ENCODE data around the gene C10orf90.

The C10orf90 gene

DNA sequence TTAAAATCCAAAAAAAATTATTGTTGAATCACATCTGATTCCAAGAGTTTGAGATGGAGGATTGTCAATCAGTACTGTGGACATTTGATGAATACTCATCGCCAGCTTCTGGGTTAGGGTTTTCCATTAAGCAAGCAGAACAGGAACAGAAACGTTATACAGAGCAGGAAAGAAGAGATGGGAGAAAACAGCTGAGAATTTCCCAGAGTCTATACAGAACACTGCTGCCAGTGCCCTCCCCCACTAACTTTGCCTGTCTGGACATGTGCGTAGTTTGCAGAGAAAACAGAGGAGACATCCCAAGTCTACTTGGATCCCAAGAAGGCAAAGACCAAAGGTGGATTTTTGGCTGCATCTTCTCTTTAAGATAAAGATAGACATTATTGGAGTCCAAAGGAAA is 19.0 kb downstream of the C10orf90 start:
- no peak for TF ChIP-seq IKZF3 (tag by site-specific recombination; IDR thresholded peaks at IDR 0.05)
- TF ChIP-seq ZNF768 (tag by site-specific recombination; IDR thresholded peaks at IDR 0.05) = no peak
- TF ChIP-seq ZSCAN16 (tag by site-specific recombination; IDR thresholded peaks at IDR 0.05) = no peak
- no peak for TF ChIP-seq SP2 (tag by site-specific recombination; IDR thresholded peaks at IDR 0.05)
- no peak for TF ChIP-seq ZIC2 (tag by site-specific recombination; IDR thresholded peaks at IDR 0.05)
- TF ChIP-seq ZFP69B (tag by site-specific recombination; IDR thresholded peaks at IDR 0.05) = no peak
- TF ChIP-seq, protein P1, sequence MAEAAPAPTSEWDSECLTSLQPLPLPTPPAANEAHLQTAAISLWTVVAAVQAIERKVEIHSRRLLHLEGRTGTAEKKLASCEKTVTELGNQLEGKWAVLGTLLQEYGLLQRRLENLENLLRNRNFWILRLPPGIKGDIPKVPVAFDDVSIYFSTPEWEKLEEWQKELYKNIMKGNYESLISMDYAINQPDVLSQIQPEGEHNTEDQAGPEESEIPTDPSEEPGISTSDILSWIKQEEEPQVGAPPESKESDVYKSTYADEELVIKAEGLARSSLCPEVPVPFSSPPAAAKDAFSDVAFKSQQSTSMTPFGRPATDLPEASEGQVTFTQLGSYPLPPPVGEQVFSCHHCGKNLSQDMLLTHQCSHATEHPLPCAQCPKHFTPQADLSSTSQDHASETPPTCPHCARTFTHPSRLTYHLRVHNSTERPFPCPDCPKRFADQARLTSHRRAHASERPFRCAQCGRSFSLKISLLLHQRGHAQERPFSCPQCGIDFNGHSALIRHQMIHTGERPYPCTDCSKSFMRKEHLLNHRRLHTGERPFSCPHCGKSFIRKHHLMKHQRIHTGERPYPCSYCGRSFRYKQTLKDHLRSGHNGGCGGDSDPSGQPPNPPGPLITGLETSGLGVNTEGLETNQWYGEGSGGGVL (tag by site-specific recombination; IDR thresholded peaks at IDR 0.05) = no peak
- no peak for TF ChIP-seq ZNF404 (tag by site-specific recombination; IDR thresholded peaks at IDR 0.05)
- TF ChIP-seq ZNF558 (tag by site-specific recombination; IDR thresholded peaks at IDR 0.05) = no peak
- no peak for TF ChIP-seq ZNF660 (tag by site-specific recombination; IDR thresholded peaks at IDR 0.05)
- no peak for TF ChIP-seq TRIM28 (IDR thresholded peaks at IDR 0.05; ENCODE audit: borderline replicate concordance, low read length)
- no peak for TF ChIP-seq ZNF114 (tag by site-specific recombination; IDR thresholded peaks at IDR 0.05)
- Histone ChIP-seq H3K4me1 (ENCODE audit: control insufficient read depth, insufficient read depth, low read length) (no peaks in the 10 kb centered on the region), H3K36me3 (ENCODE audit: control insufficient read depth in 2 of 2, insufficient read depth in 1 of 2, low read length in 2 of 2) (no peaks in the 10 kb centered on the region), H3K9me3 (ENCODE audit: control insufficient read depth, insufficient read depth, low read depth, low read length) (no peaks in the 10 kb centered on the region), H3K27ac (ENCODE audit: extremely low read depth, low read depth, low read length) (no peak overlapping the region), H3K4me3 (ENCODE audit: low read depth, low read length) (no peak overlapping the region)
- ChIA-PET CTCF (no interaction called here), POLR2A (no interaction called here)

DNA sequence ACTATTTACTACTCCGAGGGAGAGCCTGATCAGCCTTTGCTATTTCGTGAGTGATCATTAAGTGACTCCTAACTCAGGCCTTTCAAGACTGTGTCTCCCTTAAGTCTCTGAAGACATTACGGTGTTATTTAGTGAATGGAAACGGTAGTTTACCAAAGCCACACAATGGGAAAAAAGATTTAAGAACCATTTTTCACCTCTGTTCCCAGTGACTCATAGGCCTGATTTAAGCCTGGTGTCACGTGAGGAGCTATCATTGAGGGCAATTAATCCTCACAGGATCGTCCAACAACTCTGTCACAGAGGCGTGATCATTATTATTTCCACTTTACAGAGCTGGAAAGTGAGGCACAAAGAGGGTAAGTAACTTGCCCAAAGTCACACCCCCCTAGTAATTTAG is 20.3 kb downstream of the C10orf90 start:
- Histone ChIP-seq H3K4me3 (ENCODE audit: low read depth, low read length) (no peak overlapping the region), H3K27ac (ENCODE audit: extremely low read depth, low read depth, low read length) (no peak overlapping the region), H3K9me3 (ENCODE audit: control insufficient read depth, insufficient read depth, low read depth, low read length) (no peaks in the 10 kb centered on the region), H3K36me3 (ENCODE audit: control insufficient read depth in 2 of 2, insufficient read depth in 1 of 2, low read length in 2 of 2) (no peaks in the 10 kb centered on the region), H3K4me1 (ENCODE audit: control insufficient read depth, insufficient read depth, low read length) (no peaks in the 10 kb centered on the region)
- CTCF ChIA-PET = no interaction called here
- POLR2A ChIA-PET = no interaction called here
- TF ChIP-seq ZNF792 (tag by site-specific recombination; IDR thresholded peaks at IDR 0.05) (no peak), ZNF76 (tag by site-specific recombination; IDR thresholded peaks at IDR 0.05; ENCODE audit: borderline replicate concordance, low read depth) (no peak), ZFP41 (tag by site-specific recombination; IDR thresholded peaks at IDR 0.05; ENCODE audit: borderline replicate concordance) (no peak), ZNF423 (tag by site-specific recombination; IDR thresholded peaks at IDR 0.05) (no peak), ZNF629 (tag by site-specific recombination; IDR thresholded peaks at IDR 0.05) (no peak), ZNF350 (tag by site-specific recombination; IDR thresholded peaks at IDR 0.05) (no peak), SCRT1 (tag by site-specific recombination; IDR thresholded peaks at IDR 0.05; ENCODE audit: borderline replicate concordance) (no peak), ZNF10 (tag by site-specific recombination; IDR thresholded peaks at IDR 0.05) (no peak), ZNF777 (tag by site-specific recombination; IDR thresholded peaks at IDR 0.05; ENCODE audit: borderline replicate concordance) (no peak), EGR2 (tag by site-specific recombination; IDR thresholded peaks at IDR 0.05; ENCODE audit: low read depth) (no peak), ZFP69B (tag by site-specific recombination; IDR thresholded peaks at IDR 0.05) (no peak)
- TF ChIP-seq, protein P2, sequence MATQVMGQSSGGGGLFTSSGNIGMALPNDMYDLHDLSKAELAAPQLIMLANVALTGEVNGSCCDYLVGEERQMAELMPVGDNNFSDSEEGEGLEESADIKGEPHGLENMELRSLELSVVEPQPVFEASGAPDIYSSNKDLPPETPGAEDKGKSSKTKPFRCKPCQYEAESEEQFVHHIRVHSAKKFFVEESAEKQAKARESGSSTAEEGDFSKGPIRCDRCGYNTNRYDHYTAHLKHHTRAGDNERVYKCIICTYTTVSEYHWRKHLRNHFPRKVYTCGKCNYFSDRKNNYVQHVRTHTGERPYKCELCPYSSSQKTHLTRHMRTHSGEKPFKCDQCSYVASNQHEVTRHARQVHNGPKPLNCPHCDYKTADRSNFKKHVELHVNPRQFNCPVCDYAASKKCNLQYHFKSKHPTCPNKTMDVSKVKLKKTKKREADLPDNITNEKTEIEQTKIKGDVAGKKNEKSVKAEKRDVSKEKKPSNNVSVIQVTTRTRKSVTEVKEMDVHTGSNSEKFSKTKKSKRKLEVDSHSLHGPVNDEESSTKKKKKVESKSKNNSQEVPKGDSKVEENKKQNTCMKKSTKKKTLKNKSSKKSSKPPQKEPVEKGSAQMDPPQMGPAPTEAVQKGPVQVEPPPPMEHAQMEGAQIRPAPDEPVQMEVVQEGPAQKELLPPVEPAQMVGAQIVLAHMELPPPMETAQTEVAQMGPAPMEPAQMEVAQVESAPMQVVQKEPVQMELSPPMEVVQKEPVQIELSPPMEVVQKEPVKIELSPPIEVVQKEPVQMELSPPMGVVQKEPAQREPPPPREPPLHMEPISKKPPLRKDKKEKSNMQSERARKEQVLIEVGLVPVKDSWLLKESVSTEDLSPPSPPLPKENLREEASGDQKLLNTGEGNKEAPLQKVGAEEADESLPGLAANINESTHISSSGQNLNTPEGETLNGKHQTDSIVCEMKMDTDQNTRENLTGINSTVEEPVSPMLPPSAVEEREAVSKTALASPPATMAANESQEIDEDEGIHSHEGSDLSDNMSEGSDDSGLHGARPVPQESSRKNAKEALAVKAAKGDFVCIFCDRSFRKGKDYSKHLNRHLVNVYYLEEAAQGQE (tag by site-specific recombination; IDR thresholded peaks at IDR 0.05) = no peak
- TF ChIP-seq, protein P3, sequence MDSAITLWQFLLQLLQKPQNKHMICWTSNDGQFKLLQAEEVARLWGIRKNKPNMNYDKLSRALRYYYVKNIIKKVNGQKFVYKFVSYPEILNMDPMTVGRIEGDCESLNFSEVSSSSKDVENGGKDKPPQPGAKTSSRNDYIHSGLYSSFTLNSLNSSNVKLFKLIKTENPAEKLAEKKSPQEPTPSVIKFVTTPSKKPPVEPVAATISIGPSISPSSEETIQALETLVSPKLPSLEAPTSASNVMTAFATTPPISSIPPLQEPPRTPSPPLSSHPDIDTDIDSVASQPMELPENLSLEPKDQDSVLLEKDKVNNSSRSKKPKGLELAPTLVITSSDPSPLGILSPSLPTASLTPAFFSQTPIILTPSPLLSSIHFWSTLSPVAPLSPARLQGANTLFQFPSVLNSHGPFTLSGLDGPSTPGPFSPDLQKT (IDR thresholded peaks at IDR 0.05; ENCODE audit: borderline replicate concordance, low read depth, low read length) = no peak
- TF ChIP-seq, protein P4, sequence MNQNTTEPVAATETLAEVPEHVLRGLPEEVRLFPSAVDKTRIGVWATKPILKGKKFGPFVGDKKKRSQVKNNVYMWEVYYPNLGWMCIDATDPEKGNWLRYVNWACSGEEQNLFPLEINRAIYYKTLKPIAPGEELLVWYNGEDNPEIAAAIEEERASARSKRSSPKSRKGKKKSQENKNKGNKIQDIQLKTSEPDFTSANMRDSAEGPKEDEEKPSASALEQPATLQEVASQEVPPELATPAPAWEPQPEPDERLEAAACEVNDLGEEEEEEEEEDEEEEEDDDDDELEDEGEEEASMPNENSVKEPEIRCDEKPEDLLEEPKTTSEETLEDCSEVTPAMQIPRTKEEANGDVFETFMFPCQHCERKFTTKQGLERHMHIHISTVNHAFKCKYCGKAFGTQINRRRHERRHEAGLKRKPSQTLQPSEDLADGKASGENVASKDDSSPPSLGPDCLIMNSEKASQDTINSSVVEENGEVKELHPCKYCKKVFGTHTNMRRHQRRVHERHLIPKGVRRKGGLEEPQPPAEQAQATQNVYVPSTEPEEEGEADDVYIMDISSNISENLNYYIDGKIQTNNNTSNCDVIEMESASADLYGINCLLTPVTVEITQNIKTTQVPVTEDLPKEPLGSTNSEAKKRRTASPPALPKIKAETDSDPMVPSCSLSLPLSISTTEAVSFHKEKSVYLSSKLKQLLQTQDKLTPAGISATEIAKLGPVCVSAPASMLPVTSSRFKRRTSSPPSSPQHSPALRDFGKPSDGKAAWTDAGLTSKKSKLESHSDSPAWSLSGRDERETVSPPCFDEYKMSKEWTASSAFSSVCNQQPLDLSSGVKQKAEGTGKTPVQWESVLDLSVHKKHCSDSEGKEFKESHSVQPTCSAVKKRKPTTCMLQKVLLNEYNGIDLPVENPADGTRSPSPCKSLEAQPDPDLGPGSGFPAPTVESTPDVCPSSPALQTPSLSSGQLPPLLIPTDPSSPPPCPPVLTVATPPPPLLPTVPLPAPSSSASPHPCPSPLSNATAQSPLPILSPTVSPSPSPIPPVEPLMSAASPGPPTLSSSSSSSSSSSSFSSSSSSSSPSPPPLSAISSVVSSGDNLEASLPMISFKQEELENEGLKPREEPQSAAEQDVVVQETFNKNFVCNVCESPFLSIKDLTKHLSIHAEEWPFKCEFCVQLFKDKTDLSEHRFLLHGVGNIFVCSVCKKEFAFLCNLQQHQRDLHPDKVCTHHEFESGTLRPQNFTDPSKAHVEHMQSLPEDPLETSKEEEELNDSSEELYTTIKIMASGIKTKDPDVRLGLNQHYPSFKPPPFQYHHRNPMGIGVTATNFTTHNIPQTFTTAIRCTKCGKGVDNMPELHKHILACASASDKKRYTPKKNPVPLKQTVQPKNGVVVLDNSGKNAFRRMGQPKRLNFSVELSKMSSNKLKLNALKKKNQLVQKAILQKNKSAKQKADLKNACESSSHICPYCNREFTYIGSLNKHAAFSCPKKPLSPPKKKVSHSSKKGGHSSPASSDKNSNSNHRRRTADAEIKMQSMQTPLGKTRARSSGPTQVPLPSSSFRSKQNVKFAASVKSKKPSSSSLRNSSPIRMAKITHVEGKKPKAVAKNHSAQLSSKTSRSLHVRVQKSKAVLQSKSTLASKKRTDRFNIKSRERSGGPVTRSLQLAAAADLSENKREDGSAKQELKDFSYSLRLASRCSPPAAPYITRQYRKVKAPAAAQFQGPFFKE (tag by site-specific recombination; IDR thresholded peaks at IDR 0.05; ENCODE audit: borderline replicate concordance) = no peak

Data from HEK293 (cell line).